H1 (cell line): ENCODE results near the gene LAPTM4A. TPM values are rescaled to one million over a fixed set of nuclear protein-coding genes. Genes with fewer than 3 reads are reported as not detected.

Experiments
- ATF3 ChIP-seq: IDR thresholded peaks from 2 replicates; pipeline ENCODE4 v1.6.1; 2011; ENCODE audit warnings: low read depth, mild to moderate bottlenecking, low read length; ENCODE audit not compliant: insufficient read depth
- CHD7 ChIP-seq: fragments of 300-600 bp; sonication (generic); IDR thresholded peaks from 2 replicates; pipeline ENCODE4 v1.7.1; 2012; ENCODE audit warnings: low read length, moderate library complexity, mild to moderate bottlenecking, inconsistent platforms; ENCODE audit not compliant: insufficient replicate concordance
- MAFK ChIP-seq: IDR thresholded peaks from 2 replicates; pipeline ENCODE4 v1.6.1; 2012; ENCODE audit warnings: low read depth, mild to moderate bottlenecking, improper control_type of control experiment, low read length
- PHF8 ChIP-seq: fragments of 200-600 bp; sonication (generic); conservative IDR thresholded peaks from 2 replicates; pipeline ENCODE4 v1.7.1; 2012; ENCODE audit warnings: low read depth, mild to moderate bottlenecking, inconsistent platforms, low read length, moderate library complexity
- RAD21 ChIP-seq, 2 experiments: IDR thresholded peaks in 1 of 2; conservative IDR thresholded peaks in 1 of 2; 2 replicates each; pipeline ENCODE4 v1.6.1; 2011; ENCODE audit warnings: low read depth in 2 of 2, low read length in 2 of 2, improper control_type of control experiment in 1 of 2, inconsistent platforms in 1 of 2, mild to moderate bottlenecking in 1 of 2, moderate library complexity in 1 of 2
- SAP30 ChIP-seq: fragments of 300-600 bp; sonication (generic); IDR thresholded peaks from 2 replicates; pipeline ENCODE4 v1.7.1; 2012; ENCODE audit warnings: low read length, moderate library complexity, mild to moderate bottlenecking, inconsistent platforms; ENCODE audit not compliant: insufficient read depth, insufficient replicate concordance
- SRF ChIP-seq: IDR thresholded peaks from 2 replicates; pipeline ENCODE4 v1.6.1; 2011; ENCODE audit warnings: mild to moderate bottlenecking, low read depth, low read length, moderate library complexity
- USF2 ChIP-seq: IDR thresholded peaks from 2 replicates; pipeline ENCODE4 v1.6.1; 2011; ENCODE audit warnings: low read length, improper control_type of control experiment
- polyA plus RNA-seq, 7 experiments: library from polyadenylated mRNA; depleted of rRNA in 3 of 7; stranded (reverse) in 5 of 7; unstranded in 2 of 7; fragments of >200 nt in 5 of 7; fragments of 200-250 nt in 2 of 7; gene quantifications; 1 replicate in 5 of 7; 2 replicates in 1 of 7; 4 replicates in 1 of 7; pipeline versions ENCODE4 v1.2.1 to v1.2.3, GENCODE V29; 2011 to 2013; ENCODE audit warnings: missing spikeins in 2 of 7, mixed read lengths in 2 of 7
- total RNA-seq: library from RNA; stranded (reverse); fragmentation: NEBNext Ultra II Directional; extraction: Animal tissue kit (Norgen Biotek cat#: 25700); gene quantifications from 2 replicates; pipeline ENCODE4 v1.2.1, GENCODE V29; 2021

Gene LAPTM4A
- total and polyA plus RNA-seq, 2 of the 8 experiments (the other 6 are each of a cell fraction or from before 2014, with no cell fraction given) = 193 to 419 TPM

- TF ChIP-seq CHD7 = no peak
- no peak for TF ChIP-seq SAP30
- no peak for TF ChIP-seq ATF3
- TF ChIP-seq RAD21 (IDR thresholded peaks at IDR 0.05 in 1 of 2, conservative IDR thresholded peaks at IDR 0.05 in 1 of 2; ENCODE audit: low read depth in 2 of 2, low read length in 2 of 2) = no peak
- no peak for TF ChIP-seq MAFK
- TF ChIP-seq USF2 = no peak
- TF ChIP-seq SRF = no peak
- no peak for TF ChIP-seq PHF8
Measured at GRCh38 chr2:20001361-20001863, 50.0 kb downstream of the LAPTM4A start (continued).
